Osteoblast (primary cell): ENCODE data around the gene ANP32D. TPM values are rescaled to one million over a fixed set of nuclear protein-coding genes. Genes with fewer than 3 reads are reported as not detected.
"Not testable (repeated sequence)": the region's sequence is repeated elsewhere in the genome, so short reads cannot be mapped to it uniquely, and the experiment has no call there.

ENCODE experiments used
- DNase-seq: peaks from one replicate; pipeline ENCODE4 v3.0.0; 2011; ENCODE audit warnings: low spot score, mixed read lengths; ENCODE audit not compliant: insufficient read length; ENCODE audit errors: missing footprints
- H2AFZ ChIP-seq: 2 replicates; pipeline ENCODE4 v1.6.0; 2011; ENCODE audit warnings: mild to moderate bottlenecking, low read length
- H3K27ac ChIP-seq: 2 replicates; pipeline ENCODE4 v1.5.1; 2011; ENCODE audit warnings: mild to moderate bottlenecking, low read depth, low read length, moderate library complexity
- H3K27me3 ChIP-seq: 2 replicates; pipeline ENCODE4 v1.6.0; 2012; ENCODE audit warnings: mild to moderate bottlenecking, control low read depth, inconsistent platforms, low read length, moderate library complexity; ENCODE audit not compliant: insufficient read depth
- H3K36me3 ChIP-seq: 2 replicates; pipeline ENCODE4 v1.5.1; 2011; ENCODE audit warnings: mild to moderate bottlenecking, low read length, control low read depth, moderate library complexity; ENCODE audit not compliant: insufficient read depth
- H3K4me1 ChIP-seq: 2 replicates; pipeline ENCODE4 v1.5.1; 2011; ENCODE audit warnings: mild to moderate bottlenecking, low read length, control low read depth, moderate library complexity; ENCODE audit not compliant: insufficient read depth
- H3K4me2 ChIP-seq: 2 replicates; pipeline ENCODE4 v1.6.0; 2011; ENCODE audit warnings: mild to moderate bottlenecking, low read length; ENCODE audit not compliant: insufficient read depth
- H3K4me3 ChIP-seq: fragments of 200-600 bp; sonication (generic); 3 replicates; pipeline ENCODE4 v1.5.1; 2012; ENCODE audit warnings: mild to moderate bottlenecking, low read length, inconsistent platforms; ENCODE audit not compliant: insufficient read depth
- H3K79me2 ChIP-seq: 2 replicates; pipeline ENCODE4 v1.6.0; 2012; ENCODE audit warnings: mild to moderate bottlenecking, low read length, control low read depth, inconsistent platforms; ENCODE audit not compliant: insufficient read depth
- H3K9me3 ChIP-seq: 2 replicates; pipeline ENCODE4 v1.5.1; 2011; ENCODE audit warnings: low read depth, low read length, control low read depth
- H4K20me1 ChIP-seq: 2 replicates; pipeline ENCODE4 v1.6.0; 2012; ENCODE audit warnings: mild to moderate bottlenecking, low read length, control low read depth; ENCODE audit not compliant: insufficient read depth
- CTCF ChIP-seq: IDR thresholded peaks from 2 replicates; pipeline ENCODE4 v1.5.1; 2011; ENCODE audit warnings: mild to moderate bottlenecking, low read depth, low read length, moderate library complexity; ENCODE audit errors: extremely low read depth
- total RNA-seq: library from RNA; depleted of rRNA; stranded (reverse); fragments of >200 nt; gene quantifications from 2 replicates; pipeline ENCODE4 v1.2.3, GENCODE V29; 2012

The ANP32D gene
- total RNA-seq, 1 donor: not detected

- Histone ChIP-seq H4K20me1 (no peaks in the 10 kb centered on the region), H3K9me3 (no peaks in the 10 kb centered on the region), H3K4me2 (no peak overlapping the region), H3K4me3 (no peak overlapping the region), H3K27me3 (no peaks in the 10 kb centered on the region), H2AFZ (no peak overlapping the region), H3K4me1 (no peaks in the 10 kb centered on the region), H3K27ac (no peak overlapping the region), H3K79me2 (no peaks in the 10 kb centered on the region), H3K36me3 (no peaks in the 10 kb centered on the region)
- no peak for DNase-seq
- TF ChIP-seq CTCF: no peak
Measured at GRCh38 chr12:48489012-48489411, 16.7 kb downstream of the ANP32D start.

- H3K9me3 ChIP-seq, H3K4me3 ChIP-seq, H4K20me1 ChIP-seq, H3K27me3 ChIP-seq, H2AFZ ChIP-seq, H3K27ac ChIP-seq, H3K79me2 ChIP-seq, H3K4me2 ChIP-seq, H3K4me1 ChIP-seq, DNase-seq, H3K36me3 ChIP-seq: not testable (repeated sequence)
Measured at GRCh38 chr12:48489456-48489855, 17.1 kb downstream of the ANP32D start.

- not testable (repeated sequence) for H3K27me3 ChIP-seq, H4K20me1 ChIP-seq, H3K4me3 ChIP-seq, H3K9me3 ChIP-seq, H3K79me2 ChIP-seq, H3K4me1 ChIP-seq, H2AFZ ChIP-seq, H3K36me3 ChIP-seq, H3K27ac ChIP-seq, H3K4me2 ChIP-seq, DNase-seq
Measured at GRCh38 chr12:48500281-48500680, 27.9 kb downstream of the ANP32D start.

GRCh38 chr12:48506836-48507235 is 34.5 kb downstream of the ANP32D start:
- H3K36me3 ChIP-seq, H3K27me3 ChIP-seq, H3K4me3 ChIP-seq, H3K9me3 ChIP-seq, H3K27ac ChIP-seq, H3K79me2 ChIP-seq, H3K4me2 ChIP-seq, H2AFZ ChIP-seq, DNase-seq, H4K20me1 ChIP-seq, H3K4me1 ChIP-seq: not testable (repeated sequence)

- no peaks in the 10 kb centered on the region for H3K27me3 ChIP-seq
- H3K4me1 ChIP-seq: no peaks in the 10 kb centered on the region
- H2AFZ ChIP-seq: no peak overlapping the region
- H4K20me1 ChIP-seq: no peaks in the 10 kb centered on the region
- DNase-seq: no peak
- H3K9me3 ChIP-seq: no peaks in the 10 kb centered on the region
- no peak overlapping the region for H3K4me3 ChIP-seq
- H3K4me2 ChIP-seq: no peak overlapping the region
- H3K27ac ChIP-seq: no peak overlapping the region
- TF ChIP-seq CTCF: no peak
- H3K79me2 ChIP-seq: no peaks in the 10 kb centered on the region
- H3K36me3 ChIP-seq: no peaks in the 10 kb centered on the region
Measured at GRCh38 chr12:48508987-48509386, 36.6 kb downstream of the ANP32D start.
